Fibroblast of the conjunctiva (primary cell): ENCODE measurements around the gene DLG3.
"Not testable (repeated sequence)": the region's sequence is repeated elsewhere in the genome, so short reads cannot be mapped to it uniquely, and the experiment has no call there.

ENCODE experiments used
- DNase-seq: peaks from one replicate; pipeline ENCODE4 v3.0.0-alpha.2; 2010; ENCODE audit warnings: low read depth

The DLG3 gene

GRCh38 chrX:70476934-70477733 is 32.5 kb downstream of the DLG3 start:
- DNase-seq: no peak

GRCh38 chrX:70477734-70478075 is 33.1 kb downstream of the DLG3 start:
- no peak for DNase-seq

- DNase-seq: no peak
Observed at GRCh38 chrX:70478526-70479245, 34.1 kb downstream of the DLG3 start.

- no peak for DNase-seq
Observed at GRCh38 chrX:70479247-70479921, 34.7 kb downstream of the DLG3 start.

- no peak for DNase-seq
Observed at GRCh38 chrX:70479922-70480659, 35.5 kb downstream of the DLG3 start.

GRCh38 chrX:70480660-70481018 is 36.0 kb downstream of the DLG3 start:
- DNase-seq: no peak

- DNase-seq: no peak
Observed at GRCh38 chrX:70481471-70482270, 37.0 kb downstream of the DLG3 start.

GRCh38 chrX:70482300-70482699 is 37.7 kb downstream of the DLG3 start:
- no peak for DNase-seq

GRCh38 chrX:70485466-70485865 is 40.8 kb downstream of the DLG3 start:
- DNase-seq: no peak

GRCh38 chrX:70488856-70489255 is 44.2 kb downstream of the DLG3 start:
- DNase-seq: no peak

- no peak for DNase-seq
Observed at GRCh38 chrX:70494441-70494840, 49.8 kb downstream of the DLG3 start.

- no peak for DNase-seq
Observed at GRCh38 chrX:70496491-70496890, 51.9 kb downstream of the DLG3 start.

GRCh38 chrX:70497026-70497425 is 52.4 kb downstream of the DLG3 start:
- no peak for DNase-seq

GRCh38 chrX:70498129-70498528 is 53.5 kb downstream of the DLG3 start:
- no peak for DNase-seq

GRCh38 chrX:70500826-70501225 is 56.2 kb downstream of the DLG3 start:
- DNase-seq: no peak

- DNase-seq: no peak
Observed at GRCh38 chrX:70504772-70505450, 60.3 kb downstream of the DLG3 start.

GRCh38 chrX:70505451-70505841 is 60.8 kb downstream of the DLG3 start:
- no peak for DNase-seq

- no peak for DNase-seq
Observed at GRCh38 chrX:70508296-70508911, 63.8 kb downstream of the DLG3 start.

GRCh38 chrX:70509078-70509477 is 64.4 kb downstream of the DLG3 start:
- no peak for DNase-seq

GRCh38 chrX:70515270-70515669 is 70.6 kb downstream of the DLG3 start:
- DNase-seq: not testable (repeated sequence)

GRCh38 chrX:70515692-70516091 is 71.1 kb downstream of the DLG3 start:
- DNase-seq: not testable (repeated sequence)
